Stimulated activated CD4-positive, alpha-beta T cell treated with anti-CD3 and anti-CD28 coated beads, TNF-alpha, amount 100 ng/mL, for 1 hour (primary cell): ENCODE data around the gene YTHDF1.

Experiments
- DNase-seq, 3 donors: peaks; one replicate each; pipeline ENCODE4 v3.0.0-alpha.2; 2020; ENCODE audit warnings: low read depth in 3 of 3, low spot score in 1 of 3

YTHDF1 gene

GRCh38 chr20:63186528-63187316 is 29.2 kb downstream of the YTHDF1 start:
- DNase-seq, result no peak

GRCh38 chr20:63186084-63186483 is 29.8 kb downstream of the YTHDF1 start:
- no peak for DNase-seq

- no peak for DNase-seq
These were observed 30.6 kb downstream of the YTHDF1 start for GRCh38 chr20:63185215-63185796.

GRCh38 chr20:63183422-63184146 is 32.3 kb downstream of the YTHDF1 start:
- peak in 2 of 3 donors; percentile 4 to 26 for DNase-seq

GRCh38 chr20:63182946-63183415 is 33.0 kb downstream of the YTHDF1 start:
- DNase-seq, result no peak

- DNase-seq, result no peak
These were observed 33.5 kb downstream of the YTHDF1 start for GRCh38 chr20:63182425-63182824.

GRCh38 chr20:63181226-63181625 is 34.7 kb downstream of the YTHDF1 start:
- no peak for DNase-seq

- DNase-seq, result no peak
These were observed 35.3 kb downstream of the YTHDF1 start for GRCh38 chr20:63180569-63181185.

GRCh38 chr20:63179687-63180568 is 36.0 kb downstream of the YTHDF1 start:
- no peak for DNase-seq

GRCh38 chr20:63178889-63179686 is 36.8 kb downstream of the YTHDF1 start:
- DNase-seq, result peak; percentile 23 to 56 (median 49)

- DNase-seq, result no peak
These were observed 37.5 kb downstream of the YTHDF1 start for GRCh38 chr20:63178446-63178820.

- DNase-seq, result no peak
These were observed 38.0 kb downstream of the YTHDF1 start for GRCh38 chr20:63177785-63178445.

- no peak for DNase-seq
These were observed 38.7 kb downstream of the YTHDF1 start for GRCh38 chr20:63177134-63177784.

GRCh38 chr20:63176427-63177133 is 39.4 kb downstream of the YTHDF1 start:
- DNase-seq, result no peak

- no peak for DNase-seq
These were observed 39.9 kb downstream of the YTHDF1 start for GRCh38 chr20:63176034-63176426.

GRCh38 chr20:63175038-63175895 is 40.7 kb downstream of the YTHDF1 start:
- no peak for DNase-seq
